ENCODE data around the gene UTRN.

DNA sequence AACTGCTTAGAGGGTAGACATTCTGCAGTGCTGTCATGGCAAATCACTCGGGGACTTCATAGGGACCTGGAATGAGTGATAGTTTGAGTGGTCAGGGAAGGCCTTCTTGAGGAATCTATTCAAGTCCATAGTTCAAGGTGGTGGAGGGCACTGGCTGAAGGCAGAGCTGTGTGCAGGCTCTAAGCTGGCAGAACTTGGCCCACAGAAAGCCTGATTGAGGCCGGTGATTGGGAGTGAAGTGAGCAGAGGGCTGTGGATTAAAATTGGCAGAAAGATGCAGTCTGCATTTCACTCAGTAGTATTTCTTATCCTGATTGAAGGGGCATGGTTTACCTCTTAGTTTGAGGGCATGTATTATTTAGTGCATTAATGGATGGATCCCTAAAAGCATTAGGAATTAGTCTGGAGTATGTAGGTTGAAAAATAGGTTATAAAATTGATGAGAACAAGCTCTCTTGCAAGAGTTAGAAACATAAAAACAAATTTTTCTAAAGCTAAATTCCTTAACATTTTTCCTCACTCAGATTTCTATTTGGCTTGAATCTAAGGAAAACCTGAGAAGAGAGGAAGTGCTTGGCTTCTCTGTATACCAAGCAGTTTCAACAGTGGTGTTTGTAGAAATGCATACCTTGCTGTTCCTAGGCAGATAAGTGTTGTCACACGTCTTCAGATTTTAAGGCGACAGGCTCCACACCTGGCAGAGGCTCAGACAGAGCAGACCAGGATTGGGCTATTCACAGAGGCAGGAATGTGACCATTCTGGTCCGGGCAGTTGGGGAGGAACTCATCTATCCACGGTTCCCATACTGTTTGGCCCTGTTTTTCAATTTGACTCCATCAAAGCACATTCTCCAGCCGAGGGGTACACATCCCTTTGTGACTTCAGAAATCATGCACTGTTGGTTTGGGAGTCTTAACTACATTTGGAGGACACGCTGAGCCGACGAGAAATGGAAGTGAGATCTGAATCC lies 45.2 kb downstream of the UTRN start:
- TF ChIP-seq, protein P1, sequence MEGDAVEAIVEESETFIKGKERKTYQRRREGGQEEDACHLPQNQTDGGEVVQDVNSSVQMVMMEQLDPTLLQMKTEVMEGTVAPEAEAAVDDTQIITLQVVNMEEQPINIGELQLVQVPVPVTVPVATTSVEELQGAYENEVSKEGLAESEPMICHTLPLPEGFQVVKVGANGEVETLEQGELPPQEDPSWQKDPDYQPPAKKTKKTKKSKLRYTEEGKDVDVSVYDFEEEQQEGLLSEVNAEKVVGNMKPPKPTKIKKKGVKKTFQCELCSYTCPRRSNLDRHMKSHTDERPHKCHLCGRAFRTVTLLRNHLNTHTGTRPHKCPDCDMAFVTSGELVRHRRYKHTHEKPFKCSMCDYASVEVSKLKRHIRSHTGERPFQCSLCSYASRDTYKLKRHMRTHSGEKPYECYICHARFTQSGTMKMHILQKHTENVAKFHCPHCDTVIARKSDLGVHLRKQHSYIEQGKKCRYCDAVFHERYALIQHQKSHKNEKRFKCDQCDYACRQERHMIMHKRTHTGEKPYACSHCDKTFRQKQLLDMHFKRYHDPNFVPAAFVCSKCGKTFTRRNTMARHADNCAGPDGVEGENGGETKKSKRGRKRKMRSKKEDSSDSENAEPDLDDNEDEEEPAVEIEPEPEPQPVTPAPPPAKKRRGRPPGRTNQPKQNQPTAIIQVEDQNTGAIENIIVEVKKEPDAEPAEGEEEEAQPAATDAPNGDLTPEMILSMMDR (IDR thresholded peaks at IDR 0.05; ENCODE audit: low read length) = no peak
- TF ChIP-seq EZH2 (optimal IDR thresholded peaks at IDR 0.05; ENCODE audit: low read depth, low read length) (no peak), EZH2phosphoT487 (IDR thresholded peaks at IDR 0.05; ENCODE audit: low read length) (no peak)
